Measurements from ENCODE around the gene DNAJB11. TPM values are rescaled to one million over a fixed set of nuclear protein-coding genes. Genes with fewer than 3 reads are reported as not detected.

DNAJB11 gene
- total and polyA plus RNA-seq, 3 donors from 2014 or later, result 39.3 to 60.2 (median 58.5) TPM

- no peaks in the 10 kb centered on the region for H3K4me1 ChIP-seq
- TF ChIP-seq POLR2A (IDR thresholded peaks at IDR 0.05) (no peak), CTCF (IDR thresholded peaks at IDR 0.05) (no peak)
- no peaks in the 10 kb centered on the region for H3K9me3 ChIP-seq
- no peak for DNase-seq
- H3K36me3 ChIP-seq (ENCODE audit: low read depth, missing control alignments), result no peaks in the 10 kb centered on the region
- intact Hi-C loops (cut with DNase I; ENCODE audit: low total_unique reads), result no loop called here
- H3K4me3 ChIP-seq, result no peak overlapping the region
- 74 to 75% methylated on average over 7 of the region's 7 CpGs for WGBS, 2 donors
- H3K27ac ChIP-seq, result no peak overlapping the region
- H3K27me3 ChIP-seq, result no peaks in the 10 kb centered on the region
Measured at GRCh38 chr3:186626254-186626847, 55.8 kb downstream of the DNAJB11 start.

- Histone ChIP-seq H3K27ac (no peak overlapping the region), H3K4me1 (no peaks in the 10 kb centered on the region), H3K36me3 (ENCODE audit: low read depth, missing control alignments) (no peaks in the 10 kb centered on the region), H3K9me3 (no peaks in the 10 kb centered on the region), H3K27me3 (no peaks in the 10 kb centered on the region), H3K4me3 (no peak overlapping the region)
- WGBS, 2 donors, result 82 to 86% methylated on average over 7 of the region's 7 CpGs
- no peak for TF ChIP-seq POLR2A (IDR thresholded peaks at IDR 0.05)
- TF ChIP-seq CTCF (IDR thresholded peaks at IDR 0.05), result no peak
- DNase-seq, result no peak
- intact Hi-C loops (cut with DNase I; ENCODE audit: low total_unique reads), result no loop called here
Measured at GRCh38 chr3:186627852-186628414, 57.4 kb downstream of the DNAJB11 start.

- intact Hi-C loops (cut with DNase I; ENCODE audit: low total_unique reads), result no loop called here
- H3K27me3 ChIP-seq, result no peaks in the 10 kb centered on the region
- DNase-seq, result no peak
- H3K36me3 ChIP-seq (ENCODE audit: low read depth, missing control alignments), result no peaks in the 10 kb centered on the region
- no peaks in the 10 kb centered on the region for H3K4me1 ChIP-seq
- TF ChIP-seq POLR2A (IDR thresholded peaks at IDR 0.05) (no peak), CTCF (IDR thresholded peaks at IDR 0.05) (no peak)
- no peak overlapping the region for H3K4me3 ChIP-seq
- no peaks in the 10 kb centered on the region for H3K9me3 ChIP-seq
- H3K27ac ChIP-seq, result no peak overlapping the region
- whole genome bisulfite sequencing, 2 donors, result 80 to 85% methylated on average over 7 of the region's 7 CpGs
Measured at GRCh38 chr3:186628756-186629155, 58.2 kb downstream of the DNAJB11 start.

- no peaks in the 10 kb centered on the region for H3K36me3 ChIP-seq (ENCODE audit: low read depth, missing control alignments)
- DNase-seq, result no peak
- no peak for TF ChIP-seq POLR2A (IDR thresholded peaks at IDR 0.05)
- TF ChIP-seq CTCF (IDR thresholded peaks at IDR 0.05), result no peak
- H3K9me3 ChIP-seq, result no peaks in the 10 kb centered on the region
- WGBS, 2 donors, result 63 to 93% methylated on average over 6 of the region's 6 CpGs
- no peaks in the 10 kb centered on the region for H3K27me3 ChIP-seq
- no peak overlapping the region for H3K27ac ChIP-seq
- no peak overlapping the region for H3K4me3 ChIP-seq
- no peaks in the 10 kb centered on the region for H3K4me1 ChIP-seq
- intact Hi-C loops (cut with DNase I; ENCODE audit: low total_unique reads), result no loop called here
Measured at GRCh38 chr3:186630950-186631641, 60.6 kb downstream of the DNAJB11 start.
